Body of pancreas (tissue), 4 donors: Measurements from ENCODE around the gene EDA2R. TPM values are rescaled to one million over a fixed set of nuclear protein-coding genes. Genes with fewer than 3 reads are reported as not detected.

ENCODE experiments used
- ATAC-seq: fragments of 150-250 bp; one replicate; pipeline ENCODE4 v1.9.1; 2016
- DNase-seq, 4 donors: peaks; one replicate each; pipeline ENCODE4 v3.0.0-alpha.2; 2019
- H3K27ac ChIP-seq, 4 donors: fragments of 200-600 bp; sonication (generic); 1 replicate in 3 of 4; 2 replicates in 1 of 4; pipeline versions ENCODE4 v1.5.1 to v1.6.1; 2016 to 2019; ENCODE audit warnings: mild to moderate bottlenecking in 1 of 4, mixed read lengths in 1 of 4, moderate library complexity in 1 of 4
- H3K27me3 ChIP-seq, 2 donors: fragments of 200-600 bp; sonication (generic); one replicate each; pipeline ENCODE4 v1.6.0; 2016; ENCODE audit warnings: mild to moderate bottlenecking in 1 of 2
- H3K36me3 ChIP-seq, 2 donors: fragments of 200-600 bp; sonication (generic); replicated peaks in 1 of 2; 2 replicates each; pipeline ENCODE4 v1.5.1; 2016; ENCODE audit warnings: low read depth in 2 of 2; ENCODE audit not compliant: insufficient read depth in 1 of 2
- H3K4me1 ChIP-seq: fragments of 200-600 bp; sonication (generic); one replicate; pipeline ENCODE4 v1.6.0; 2016
- H3K4me3 ChIP-seq, 2 donors: fragments of 200-600 bp; sonication (generic); 1 replicate in 1 of 2; 2 replicates in 1 of 2; pipeline ENCODE4 v1.5.1; 2016 to 2019
- H3K9me3 ChIP-seq, 3 donors: fragments of 200-600 bp; sonication (generic); 1 replicate in 2 of 3; 2 replicates in 1 of 3; pipeline ENCODE4 v1.5.1; 2016
- POLR2A ChIP-seq, 3 donors: fragments of 450-650 bp; IDR thresholded peaks; one replicate each; pipeline ENCODE4 v1.6.1; 2016; ENCODE audit warnings: antibody characterized with exemption in 3 of 3, mild to moderate bottlenecking in 2 of 3
- WGBS, 2 donors: methylation state at CpG; one replicate each; pipeline ENCODE4 v1.1.5; 2017; 5-methylcytosine and 5-hydroxymethylcytosine counted together
- intact Hi-C: fragments of 100-400 bp; cut with DNase I; formaldehyde crosslinking; loops from one replicate; pipeline ENCODE4 v1.15.1; 2023
- small RNA-seq: library from RNA; depleted of rRNA; stranded (forward); fragments of <200 nt; gene quantifications from one replicate; pipeline ENCODE3, GENCODE V24; 2016
- total RNA-seq, 2 donors: library from RNA; depleted of rRNA; stranded (reverse); fragments of >200 nt; gene quantifications; one replicate each; pipeline ENCODE4 v1.1.0, GENCODE V29; 2016
- TF ChIP-seq, protein P1 (sequence below), 7 experiments: fragments of 450-650 bp in 4 of 7; fragments of 200-600 bp in 3 of 7; sonication (generic) in 3 of 7; IDR thresholded peaks; one replicate each; pipeline ENCODE4 v1.5.1; 2016 to 2019; ENCODE audit warnings: antibody characterized with exemption in 7 of 7

Gene EDA2R
- total RNA-seq, 2 donors from 2014 or later, result 0.66 to 2.9 TPM

- intact Hi-C loops, result no loop called here
- H3K4me1 ChIP-seq, result no peaks in the 10 kb centered on the region
- no peak for DNase-seq
These were observed 37.4 kb downstream of the EDA2R start for GRCh38 chrX:66601522-66601921.

GRCh38 chrX:66579219-66579618 is 59.7 kb downstream of the EDA2R start:
- Histone ChIP-seq H3K36me3 (no peaks in the 10 kb centered on the region), H3K27me3 (no peaks in the 10 kb centered on the region), H3K4me3 (no peak overlapping the region), H3K27ac (no peak overlapping the region), H3K4me1 (no peaks in the 10 kb centered on the region), H3K9me3 (no peaks in the 10 kb centered on the region)
- ATAC-seq, result no peak
- TF ChIP-seq, protein P1, sequence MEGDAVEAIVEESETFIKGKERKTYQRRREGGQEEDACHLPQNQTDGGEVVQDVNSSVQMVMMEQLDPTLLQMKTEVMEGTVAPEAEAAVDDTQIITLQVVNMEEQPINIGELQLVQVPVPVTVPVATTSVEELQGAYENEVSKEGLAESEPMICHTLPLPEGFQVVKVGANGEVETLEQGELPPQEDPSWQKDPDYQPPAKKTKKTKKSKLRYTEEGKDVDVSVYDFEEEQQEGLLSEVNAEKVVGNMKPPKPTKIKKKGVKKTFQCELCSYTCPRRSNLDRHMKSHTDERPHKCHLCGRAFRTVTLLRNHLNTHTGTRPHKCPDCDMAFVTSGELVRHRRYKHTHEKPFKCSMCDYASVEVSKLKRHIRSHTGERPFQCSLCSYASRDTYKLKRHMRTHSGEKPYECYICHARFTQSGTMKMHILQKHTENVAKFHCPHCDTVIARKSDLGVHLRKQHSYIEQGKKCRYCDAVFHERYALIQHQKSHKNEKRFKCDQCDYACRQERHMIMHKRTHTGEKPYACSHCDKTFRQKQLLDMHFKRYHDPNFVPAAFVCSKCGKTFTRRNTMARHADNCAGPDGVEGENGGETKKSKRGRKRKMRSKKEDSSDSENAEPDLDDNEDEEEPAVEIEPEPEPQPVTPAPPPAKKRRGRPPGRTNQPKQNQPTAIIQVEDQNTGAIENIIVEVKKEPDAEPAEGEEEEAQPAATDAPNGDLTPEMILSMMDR (IDR thresholded peaks at IDR 0.05), result no peak
- no peak for TF ChIP-seq POLR2A (IDR thresholded peaks at IDR 0.05)
- WGBS, 2 donors, result 14 to 29% methylated on average over 1 of the region's 1 CpG
- intact Hi-C loops, result no loop called here
- DNase-seq, result no peak

More at GRCh38 chrX:66601522-66601921, 37.4 kb downstream of the EDA2R start:
- Histone ChIP-seq H3K36me3 (no peaks in the 10 kb centered on the region), H3K27me3 (no peaks in the 10 kb centered on the region), H3K27ac (no peak overlapping the region), H3K4me3 (no peak overlapping the region), H3K9me3 (no peaks in the 10 kb centered on the region)
- no peak for TF ChIP-seq POLR2A (IDR thresholded peaks at IDR 0.05)
- TF ChIP-seq, protein P1 (IDR thresholded peaks at IDR 0.05), result no peak
- ATAC-seq, result no peak

GRCh38 chrX:66553973-66554372 is 84.9 kb downstream of the EDA2R start:
- intact Hi-C loops, result no loop called here
- no peak overlapping the region for H3K4me3 ChIP-seq
- TF ChIP-seq, protein P1 (IDR thresholded peaks at IDR 0.05), result no peak
- TF ChIP-seq POLR2A (IDR thresholded peaks at IDR 0.05), result no peak
- no peaks in the 10 kb centered on the region for H3K27me3 ChIP-seq
- H3K9me3 ChIP-seq, result no peaks in the 10 kb centered on the region
- no peaks in the 10 kb centered on the region for H3K36me3 ChIP-seq
- no peak for DNase-seq
- H3K27ac ChIP-seq, result no peak overlapping the region
- no peak for ATAC-seq
- H3K4me1 ChIP-seq, result no peaks in the 10 kb centered on the region

DNA sequence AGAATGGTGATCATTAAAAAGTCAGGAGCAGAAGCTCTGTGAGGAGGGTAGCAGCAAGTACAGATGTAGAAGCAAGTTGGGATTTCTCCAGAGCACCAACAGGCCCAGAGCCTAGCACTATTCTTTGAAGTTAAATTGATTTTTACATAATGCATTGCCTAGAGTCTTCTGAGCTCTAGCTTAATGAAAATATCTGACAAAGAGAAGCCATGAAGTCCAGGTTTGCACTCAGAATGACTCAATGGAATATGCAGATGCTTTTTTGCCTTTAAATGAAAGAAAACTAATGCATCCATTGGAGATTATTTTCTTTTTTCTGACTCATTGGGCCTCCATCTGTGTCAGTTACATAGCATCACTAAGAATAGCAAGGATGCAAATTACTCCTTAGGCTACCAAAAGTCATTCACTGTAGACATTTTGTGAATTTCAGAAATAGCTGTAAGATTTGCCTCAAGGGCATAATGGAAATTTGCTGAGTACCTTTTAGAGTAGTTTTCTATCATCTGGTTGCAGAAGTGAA is 91.0 kb downstream of the EDA2R start:
- DNase-seq (no peak), ATAC-seq (no peak)
- no peaks in the 10 kb centered on the region for H3K4me1 ChIP-seq
- intact Hi-C loops, result no loop called here
- no peak overlapping the region for H3K27ac ChIP-seq
- no peaks in the 10 kb centered on the region for H3K9me3 ChIP-seq
- no peaks in the 10 kb centered on the region for H3K27me3 ChIP-seq
- TF ChIP-seq, protein P1 (IDR thresholded peaks at IDR 0.05), result no peak
- TF ChIP-seq POLR2A (IDR thresholded peaks at IDR 0.05), result no peak
- no peak overlapping the region for H3K4me3 ChIP-seq
- no peaks in the 10 kb centered on the region for H3K36me3 ChIP-seq

Small RNAs within 50 kb of the gene (small RNA-seq; reads per million reads assigned to genes)
- gene RNU6-394P, result not detected
